Neural cell (in vitro differentiated cells): ENCODE results near the gene NDUFB1.

Source experiments
- CTCF ChIP-seq: fragments of 450-650 bp; IDR thresholded peaks from 2 replicates; pipeline ENCODE4 v1.5.1; 2014; ENCODE audit warnings: antibody characterized with exemption, mild to moderate bottlenecking, moderate library complexity; ENCODE audit not compliant: poor library complexity, severe bottlenecking
- EP300 ChIP-seq: fragments of 450-650 bp; conservative IDR thresholded peaks from 2 replicates; pipeline ENCODE4 v1.6.1; 2014; ENCODE audit warnings: antibody characterized with exemption, mild to moderate bottlenecking, moderate library complexity; ENCODE audit not compliant: poor library complexity, severe bottlenecking
- EZH2 ChIP-seq: fragments of 200-600, 300-800 bp; shearing (Covaris generic), sonication (generic); IDR thresholded peaks from 2 replicates; pipeline ENCODE4 v1.6.1; 2014; ENCODE audit warnings: antibody characterized with exemption, low read length, borderline replicate concordance, mild to moderate bottlenecking; ENCODE audit not compliant: insufficient read depth, poor library complexity, severe bottlenecking
- MXI1 ChIP-seq: fragments of 450-650 bp; conservative IDR thresholded peaks from 2 replicates; pipeline ENCODE4 v1.6.1; 2014; ENCODE audit warnings: antibody characterized with exemption, mild to moderate bottlenecking; ENCODE audit not compliant: poor library complexity, severe bottlenecking
- POLR2AphosphoS5 ChIP-seq: IDR thresholded peaks from 2 replicates; pipeline ENCODE4 v1.6.1; 2012
- RAD21 ChIP-seq: fragments of 450-650 bp; conservative IDR thresholded peaks from 2 replicates; pipeline ENCODE4 v1.6.1; 2014; ENCODE audit warnings: antibody characterized with exemption, mild to moderate bottlenecking, moderate library complexity
- TAF1 ChIP-seq: IDR thresholded peaks from 2 replicates; pipeline ENCODE4 v1.6.1; 2012; ENCODE audit warnings: low read depth

GRCh38 chr14:92122351-92122677, 808 bp upstream of the NDUFB1 start:
- no peak for TF ChIP-seq MXI1
- no peak for TF ChIP-seq EP300
- no peak for TF ChIP-seq POLR2AphosphoS5
- TF ChIP-seq CTCF = no peak
- TF ChIP-seq RAD21 = peak; percentile 9
- no peak for TF ChIP-seq EZH2
- TF ChIP-seq TAF1 = no peak
